Bronchial epithelial cell (primary cell): ENCODE results near the gene TBK1. TPM values are rescaled to one million over a fixed set of nuclear protein-coding genes. Genes with fewer than 3 reads are reported as not detected.

ENCODE experiments used
- DNase-seq: peaks from one replicate; pipeline ENCODE4 v3.0.0-alpha.2; 2010; ENCODE audit warnings: low read depth
- FAIRE-seq: peaks from 2 replicates; lab custom pipeline; 2011; peaks lifted over from hg19 to GRCh38; lab: Jason Lieb, UNC
- H3K27me3 ChIP-seq: 2 replicates; pipeline ENCODE4 v1.5.1; 2011; ENCODE audit warnings: low read length; ENCODE audit not compliant: control insufficient read depth, insufficient read depth
- H3K36me3 ChIP-seq: 2 replicates; pipeline ENCODE4 v1.5.1; 2011; ENCODE audit warnings: low read length; ENCODE audit not compliant: control insufficient read depth, insufficient read depth
- H3K4me3 ChIP-seq: 2 replicates; pipeline ENCODE4 v1.5.1; 2011; ENCODE audit warnings: mild to moderate bottlenecking, low read depth, low read length, control low read depth
- total RNA-seq: library from RNA; depleted of rRNA; stranded (reverse); fragments of >200 nt; gene quantifications from 2 replicates; pipeline ENCODE4 v1.2.1, GENCODE V29; 2014
- TF ChIP-seq, protein P1 (sequence below): IDR thresholded peaks from 2 replicates; pipeline ENCODE4 v1.5.1; 2011; ENCODE audit warnings: mild to moderate bottlenecking, moderate library complexity, low read length, control low read depth, inconsistent platforms; ENCODE audit not compliant: insufficient read depth, severe bottlenecking

Gene TBK1
- total RNA-seq, 1 donor from 2014 or later: 20.0 TPM

DNA sequence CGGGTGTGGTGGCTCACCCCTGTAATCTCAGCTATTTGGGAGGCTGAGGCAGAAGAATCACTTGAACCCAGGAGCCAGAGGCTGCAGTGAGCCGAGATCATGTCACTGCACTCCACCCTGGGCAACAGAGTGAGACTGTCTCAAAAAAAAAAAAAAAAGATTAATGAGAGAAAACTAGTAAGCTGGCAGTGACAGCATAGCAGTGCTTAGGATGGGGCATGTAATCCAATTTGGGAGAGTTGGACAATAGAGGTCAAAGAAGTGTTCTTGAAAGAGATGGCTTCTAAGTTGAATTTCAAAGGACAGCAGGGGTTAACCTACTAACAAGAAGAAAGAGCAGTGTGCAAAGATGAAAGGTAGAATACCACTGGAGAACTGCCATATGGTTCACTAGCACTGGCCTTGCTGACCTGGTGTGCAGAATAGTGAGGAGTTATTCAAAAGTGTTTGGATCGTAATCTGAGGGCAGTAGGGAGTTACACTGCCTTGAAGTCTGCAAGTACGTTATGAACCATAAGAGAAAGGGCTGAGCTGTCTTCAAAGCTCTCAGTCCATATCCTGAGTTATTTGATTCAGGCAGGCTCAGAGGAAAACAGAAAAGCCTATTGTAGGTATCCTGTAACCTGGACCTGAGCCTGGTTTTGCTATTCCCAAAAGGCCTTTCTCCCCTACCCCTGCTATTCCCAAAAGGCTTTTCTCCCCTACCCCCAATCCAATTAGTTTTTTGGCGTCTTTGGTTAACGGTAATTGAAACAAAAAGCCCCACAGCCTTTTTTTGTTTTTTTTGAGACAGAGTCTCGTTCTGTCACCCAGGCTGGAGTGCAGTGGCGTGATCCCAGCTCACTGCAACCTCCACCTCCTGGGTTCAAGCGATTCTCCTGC, 44.3 kb upstream of the TBK1 start:
- Histone ChIP-seq H3K4me3 (no peak overlapping the region), H3K36me3 (peaks cover 13% of the 10 kb centered on the region), H3K27me3 (no peaks in the 10 kb centered on the region)
- DNase-seq (no peak), FAIRE-seq (no peak)
- TF ChIP-seq, protein P1, sequence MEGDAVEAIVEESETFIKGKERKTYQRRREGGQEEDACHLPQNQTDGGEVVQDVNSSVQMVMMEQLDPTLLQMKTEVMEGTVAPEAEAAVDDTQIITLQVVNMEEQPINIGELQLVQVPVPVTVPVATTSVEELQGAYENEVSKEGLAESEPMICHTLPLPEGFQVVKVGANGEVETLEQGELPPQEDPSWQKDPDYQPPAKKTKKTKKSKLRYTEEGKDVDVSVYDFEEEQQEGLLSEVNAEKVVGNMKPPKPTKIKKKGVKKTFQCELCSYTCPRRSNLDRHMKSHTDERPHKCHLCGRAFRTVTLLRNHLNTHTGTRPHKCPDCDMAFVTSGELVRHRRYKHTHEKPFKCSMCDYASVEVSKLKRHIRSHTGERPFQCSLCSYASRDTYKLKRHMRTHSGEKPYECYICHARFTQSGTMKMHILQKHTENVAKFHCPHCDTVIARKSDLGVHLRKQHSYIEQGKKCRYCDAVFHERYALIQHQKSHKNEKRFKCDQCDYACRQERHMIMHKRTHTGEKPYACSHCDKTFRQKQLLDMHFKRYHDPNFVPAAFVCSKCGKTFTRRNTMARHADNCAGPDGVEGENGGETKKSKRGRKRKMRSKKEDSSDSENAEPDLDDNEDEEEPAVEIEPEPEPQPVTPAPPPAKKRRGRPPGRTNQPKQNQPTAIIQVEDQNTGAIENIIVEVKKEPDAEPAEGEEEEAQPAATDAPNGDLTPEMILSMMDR: no peak

DNA sequence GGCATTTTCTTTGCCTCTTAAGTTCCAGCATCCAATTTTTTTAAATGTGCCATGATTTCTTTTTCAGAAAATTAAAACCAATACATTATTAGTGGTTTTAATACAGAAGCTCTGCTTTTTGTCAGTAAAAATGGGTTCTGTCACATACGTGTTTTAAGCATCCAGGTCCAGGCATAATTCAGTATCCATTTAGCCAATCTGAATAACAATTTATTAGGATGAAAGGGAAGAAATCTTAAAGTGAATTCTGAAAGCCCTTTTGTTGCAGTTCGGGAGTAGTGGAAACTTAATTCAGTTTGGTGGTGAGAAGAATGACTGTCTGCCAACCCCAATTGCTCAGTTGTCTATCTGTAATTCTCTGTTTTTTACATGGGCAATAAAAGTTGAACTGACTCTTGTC, 40.5 kb upstream of the TBK1 start:
- DNase-seq: no peak
- Histone ChIP-seq H3K36me3 (peaks cover 26% of the 10 kb centered on the region), H3K4me3 (no peak overlapping the region), H3K27me3 (no peaks in the 10 kb centered on the region)
- FAIRE-seq: no peak
- TF ChIP-seq, protein P1: no peak

DNA sequence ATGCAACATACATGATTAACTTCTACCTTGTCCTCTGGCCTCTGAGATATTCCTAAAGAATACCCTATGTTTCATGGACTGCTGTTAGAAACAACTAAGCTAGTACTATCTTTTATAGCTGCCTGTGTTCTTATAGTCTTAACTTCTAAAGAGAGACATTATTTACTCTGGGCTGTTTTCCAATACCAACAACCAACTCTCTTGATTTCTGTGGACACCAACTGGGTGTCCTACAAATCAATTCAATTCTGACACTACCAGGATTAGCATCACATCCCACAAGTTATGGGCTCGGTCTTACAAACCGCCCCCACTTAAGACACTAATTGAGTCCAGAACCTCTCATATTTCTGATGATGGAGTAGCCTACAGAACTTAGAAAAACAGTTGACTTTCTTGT, 39.5 kb upstream of the TBK1 start:
- TF ChIP-seq, protein P1: no peak
- Histone ChIP-seq H3K4me3 (no peak overlapping the region), H3K27me3 (no peaks in the 10 kb centered on the region), H3K36me3 (peaks cover 30% of the 10 kb centered on the region)
- FAIRE-seq (no peak), DNase-seq (no peak)

DNA sequence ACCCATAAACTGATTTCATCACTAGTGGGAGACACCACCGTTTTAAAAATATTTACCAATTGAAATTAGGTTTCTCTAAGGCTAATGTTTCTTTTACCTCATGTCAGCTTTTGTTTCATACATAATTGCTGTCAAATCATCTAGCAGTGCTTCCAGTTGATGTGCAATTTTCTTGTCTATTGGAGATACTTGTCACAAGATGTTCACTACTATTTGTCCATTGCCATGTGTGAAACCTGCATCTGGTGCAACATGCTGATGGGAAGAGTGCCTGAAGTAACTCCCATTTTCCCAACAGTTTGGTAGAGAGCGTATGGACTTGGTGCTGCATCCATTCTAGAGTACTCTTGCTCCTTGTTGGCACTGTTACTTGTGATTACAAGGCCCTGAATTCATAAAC, 38.0 kb upstream of the TBK1 start:
- no peaks in the 10 kb centered on the region for H3K27me3 ChIP-seq
- DNase-seq (no peak), FAIRE-seq (no peak)
- H3K36me3 ChIP-seq: peaks cover 30% of the 10 kb centered on the region
- H3K4me3 ChIP-seq: no peak overlapping the region
- TF ChIP-seq, protein P1: no peak

DNA sequence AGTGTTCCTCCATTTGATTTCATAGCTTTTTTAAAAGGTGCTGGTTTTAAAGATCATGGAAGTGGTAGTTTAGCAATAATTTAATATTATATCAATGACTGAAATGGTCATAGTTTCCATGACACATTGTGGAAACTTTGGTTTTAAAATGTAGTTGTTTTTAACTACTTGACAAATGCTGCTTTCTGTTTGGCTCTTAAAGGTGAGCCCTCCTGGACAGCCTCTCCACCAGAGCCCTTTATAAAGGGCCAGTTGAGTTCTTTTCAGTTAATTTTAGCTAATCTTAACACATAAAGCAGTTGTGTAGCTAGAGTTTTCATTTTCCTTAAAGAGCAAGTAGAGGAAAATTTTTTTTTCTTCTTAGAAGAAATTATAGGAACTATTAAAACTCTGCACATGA, 33.7 kb upstream of the TBK1 start:
- DNase-seq: no peak
- no peak for FAIRE-seq
- TF ChIP-seq, protein P1: no peak
- Histone ChIP-seq H3K4me3 (no peak overlapping the region), H3K27me3 (no peaks in the 10 kb centered on the region), H3K36me3 (peaks cover 21% of the 10 kb centered on the region)
